HepG2 (cell line): Measurements from ENCODE around the gene UBAP2. TPM values are rescaled to one million over a fixed set of nuclear protein-coding genes. Genes with fewer than 3 reads are reported as not detected.

Experiments used
- ATAC-seq: fragments of 200-7000 bp; cut with Tn5 transposase; 3 replicates; pipeline ENCODE4 v1.9.1; 2020; ENCODE audit warnings: mild to moderate bottlenecking, moderate library complexity
- BruUV-seq: library from RNA; stranded (reverse); fragments of 400-500 nt; replicated peaks from 2 replicates; lab custom pipeline; 2021; lab: Mats Ljungman, UMichigan
- CTCF ChIA-PET: fragments of 300-600 bp; formaldehyde crosslinking; extraction: SDS; loops from one replicate; lab custom pipeline; 2021; ENCODE audit warnings: low total read pairs, inconsistent platforms, low intra/inter-chr PET ratio; lab: Yijun Ruan, JAX
- POLR2A ChIA-PET: fragments of 350-600 bp; sonication (Branson Sonifier 250); formaldehyde crosslinking; loops from one replicate; lab custom pipeline; 2020; ENCODE audit warnings: antibody characterized with exemption, inconsistent platforms; lab: Yijun Ruan, JAX
- DNase-seq: peaks from one replicate; pipeline ENCODE4 v3.0.0-alpha.2; 2015; ENCODE audit warnings: low spot score
- FAIRE-seq: peaks from 3 replicates; lab custom pipeline; 2011; peaks lifted over from hg19 to GRCh38; lab: Jason Lieb, UNC
- H2AFZ ChIP-seq: one replicate; pipeline ENCODE4 v1.6.1; 2011; ENCODE audit warnings: low read length, inconsistent platforms
- H3K27ac ChIP-seq: fragments of 300-600 bp; 3 replicates; pipeline ENCODE4 v1.8.0; 2011; ENCODE audit warnings: mixed run types, mild to moderate bottlenecking, mixed read lengths, low read length, inconsistent platforms; ENCODE audit not compliant: insufficient read depth; ENCODE audit errors: extremely low read length
- H3K27me3 ChIP-seq, 2 experiments: fragments of 200-600 bp in 1 of 2; 2 replicates in 1 of 2; 3 replicates in 1 of 2; pipeline versions ENCODE4 v1.6.0 to v1.8.0; 2011; ENCODE audit warnings: low read length in 2 of 2, mild to moderate bottlenecking in 2 of 2, moderate library complexity in 2 of 2, inconsistent platforms in 1 of 2; ENCODE audit not compliant: insufficient read depth in 2 of 2, control insufficient read depth in 1 of 2
- H3K36me3 ChIP-seq, 2 experiments: fragments of 200-600 bp in 1 of 2; replicated peaks in 1 of 2; 2 replicates in 1 of 2; 3 replicates in 1 of 2; pipeline versions ENCODE4 v1.5.1 to v1.8.0; 2011; ENCODE audit warnings: low read length in 2 of 2, inconsistent platforms in 1 of 2; ENCODE audit not compliant: insufficient read depth in 2 of 2, control insufficient read depth in 1 of 2
- H3K4me1 ChIP-seq: 2 replicates; pipeline ENCODE4 v1.5.1; 2012; ENCODE audit warnings: low read length, inconsistent platforms; ENCODE audit not compliant: insufficient read depth
- H3K4me2 ChIP-seq: 2 replicates; pipeline ENCODE4 v1.6.0; 2011; ENCODE audit warnings: low read depth, low read length, inconsistent platforms
- H3K4me3 ChIP-seq, 3 experiments: fragments of 200-600 bp in 1 of 3; sonication (generic), shearing (Covaris generic) in 1 of 3; replicated peaks in 1 of 3; 2 replicates each; pipeline ENCODE4 v1.5.1; 2011 to 2016; ENCODE audit warnings: low read length in 3 of 3, inconsistent platforms in 2 of 3, low read depth in 2 of 3, mild to moderate bottlenecking in 2 of 3, control low read depth in 1 of 3, mixed read lengths in 1 of 3; ENCODE audit not compliant: insufficient read depth in 1 of 3
- H3K79me2 ChIP-seq: one replicate; pipeline ENCODE4 v1.6.1; 2011; ENCODE audit warnings: low read length, inconsistent platforms; ENCODE audit not compliant: insufficient read depth
- H3K9ac ChIP-seq: 2 replicates; pipeline ENCODE4 v1.6.0; 2011; ENCODE audit warnings: mild to moderate bottlenecking, low read depth, low read length, inconsistent platforms; ENCODE audit not compliant: insufficient read depth
- H3K9me3 ChIP-seq: 2 replicates; pipeline ENCODE4 v1.5.1; 2012; ENCODE audit warnings: mild to moderate bottlenecking, low read length
- H4K20me1 ChIP-seq: 2 replicates; pipeline ENCODE4 v1.6.0; 2011; ENCODE audit warnings: inconsistent platforms, mild to moderate bottlenecking, low read length, moderate library complexity; ENCODE audit not compliant: insufficient read depth
- BCL6 ChIP-seq: IDR thresholded peaks from 2 replicates; pipeline ENCODE4 v1.6.1; 2016; ENCODE audit warnings: missing genetic modification reagents, missing compliant biosample characterization
- CBFB ChIP-seq: sonication (generic); formaldehyde crosslinking; IDR thresholded peaks from 2 replicates; pipeline ENCODE4 v1.4.0; 2020; ENCODE audit warnings: missing genetic modification reagents
- FOSL1 ChIP-seq: sonication (generic); formaldehyde crosslinking; IDR thresholded peaks from 2 replicates; pipeline ENCODE4 v1.9.0; 2021; ENCODE audit warnings: missing genetic modification reagents, borderline replicate concordance
- GABPB1 ChIP-seq: IDR thresholded peaks from 2 replicates; pipeline ENCODE4 v1.6.1; 2016; ENCODE audit warnings: mild to moderate bottlenecking, missing genetic modification reagents, moderate library complexity, missing compliant biosample characterization
- HNF4A ChIP-seq: sonication (generic); formaldehyde crosslinking; IDR thresholded peaks from 2 replicates; pipeline ENCODE4 v1.4.0; 2020; ENCODE audit warnings: missing genetic modification reagents
- NFKBIZ ChIP-seq: IDR thresholded peaks from 2 replicates; pipeline ENCODE4 v1.6.1; 2018; ENCODE audit warnings: missing genetic modification reagents, missing compliant biosample characterization
- SMC3 ChIP-seq: IDR thresholded peaks from 2 replicates; pipeline ENCODE4 v1.6.1; 2011; ENCODE audit warnings: low read length, improper control_type of control experiment
- SNRNP70 ChIP-seq: fragments of 200-400 bp; formaldehyde crosslinking; IDR thresholded peaks from 2 replicates; pipeline ENCODE4 v1.6.1; 2017; ENCODE audit warnings: mild to moderate bottlenecking, low read depth, low read length, moderate library complexity
- TRIM24 ChIP-seq: sonication (generic); formaldehyde crosslinking; IDR thresholded peaks from 2 replicates; pipeline ENCODE4 v1.8.0; 2022; ENCODE audit warnings: mild to moderate bottlenecking, missing genetic modification reagents
- ZEB1 ChIP-seq: IDR thresholded peaks from 2 replicates; pipeline ENCODE4 v1.6.1; 2012; ENCODE audit warnings: mild to moderate bottlenecking, low read depth, inconsistent platforms; ENCODE audit not compliant: insufficient replicate concordance
- ZNF251 ChIP-seq: sonication (generic); formaldehyde crosslinking; IDR thresholded peaks from 2 replicates; pipeline ENCODE4 v1.9.0; 2021; ENCODE audit warnings: mild to moderate bottlenecking, missing genetic modification reagents
- ZNF564 ChIP-seq: sonication (generic); formaldehyde crosslinking; IDR thresholded peaks from 2 replicates; pipeline ENCODE4 v1.8.1; 2023; ENCODE audit warnings: mild to moderate bottlenecking, missing genetic modification reagents
- ZNF619 ChIP-seq: sonication (generic); formaldehyde crosslinking; IDR thresholded peaks from 2 replicates; pipeline ENCODE4 v1.4.0; 2020; ENCODE audit warnings: mild to moderate bottlenecking, missing genetic modification reagents
- ZNF761 ChIP-seq: sonication (generic); formaldehyde crosslinking; conservative IDR thresholded peaks from 2 replicates; pipeline ENCODE4 v1.4.0; 2020; ENCODE audit warnings: mild to moderate bottlenecking, missing genetic modification reagents
- ZNF83 ChIP-seq: sonication (generic); formaldehyde crosslinking; IDR thresholded peaks from 2 replicates; pipeline ENCODE4 v1.4.0; 2020; ENCODE audit warnings: missing genetic modification reagents, mild to moderate bottlenecking, borderline replicate concordance
- WGBS: methylation state at CpG from one replicate; pipeline ENCODE4 v1.1.6; 2017; ENCODE audit warnings: low lambda C conversion rate; 5-methylcytosine and 5-hydroxymethylcytosine counted together
- in situ Hi-C: cut with HindIII; loops from 2 replicates; pipeline ENCODE4 v1.10.0; 2017; ENCODE audit warnings: low pct_unique_long_range_greater_than_20kb; ENCODE audit not compliant: extremely low pct_ligation_motif_present
- intact Hi-C: fragments of 100-400 bp; cut with micrococcal nuclease; formaldehyde crosslinking; loops from one replicate; pipeline ENCODE4 v1.10.0; 2022; ENCODE audit not compliant: unreplicated experiment
- polyA plus RNA-seq, 8 experiments: library from polyadenylated mRNA; depleted of rRNA in 3 of 8; stranded (reverse) in 7 of 8; unstranded in 1 of 8; fragments of >200 nt; fragmentation: Illumina TruSeq in 4 of 8; extraction: Trizol in 4 of 8; gene quantifications; 2 replicates each; pipeline versions ENCODE4 v1.2.1 to v1.2.3, GENCODE V29; 2011 to 2016; ENCODE audit warnings: low read depth in 4 of 8, missing spikeins in 1 of 8, mixed read lengths in 1 of 8; ENCODE audit not compliant: insufficient read depth in 1 of 8
- total RNA-seq, 5 experiments: library from RNA; depleted of rRNA; stranded (reverse); fragments of >200 nt; fragmentation: Illumina TruSeq; extraction: Trizol; gene quantifications; 2 replicates each; pipeline ENCODE4 v1.2.3, GENCODE V29; 2016; ENCODE audit warnings: low read depth in 1 of 5
- TF ChIP-seq, protein P1 (sequence below): fragments of 450-650 bp; IDR thresholded peaks from 2 replicates; pipeline ENCODE4 v1.6.1; 2017
- TF ChIP-seq, protein P2 (sequence below): sonication (generic); formaldehyde crosslinking; IDR thresholded peaks from 2 replicates; pipeline ENCODE4 v1.4.0; 2020; ENCODE audit warnings: mild to moderate bottlenecking, missing genetic modification reagents
- TF ChIP-seq, protein P3 (sequence below): IDR thresholded peaks from 2 replicates; pipeline ENCODE4 v1.6.1; 2016; ENCODE audit warnings: low read depth, borderline replicate concordance

The UBAP2 gene
- total and polyA plus RNA-seq, 2 of the 13 experiments (the other 11 are each of a cell fraction or from before 2014, with no cell fraction given), result 19.0 to 22.0 TPM

DNA sequence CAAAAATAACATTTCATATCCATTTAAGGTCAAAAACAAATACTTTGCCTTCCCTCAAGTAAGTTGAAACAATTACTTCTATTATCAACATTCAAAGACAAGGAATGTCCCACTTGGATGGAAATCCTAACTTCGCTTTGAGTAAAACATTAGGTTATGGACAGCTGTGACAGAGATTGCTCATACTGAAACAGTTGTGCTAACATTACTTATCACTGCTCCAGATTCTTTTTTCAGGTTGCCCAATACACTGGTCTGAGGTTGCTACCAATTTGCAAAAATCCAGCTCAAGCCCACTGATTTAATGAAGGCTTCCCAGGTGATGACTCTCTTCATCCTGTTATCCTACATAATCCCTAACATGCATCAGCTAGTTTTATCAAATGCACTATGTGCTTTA, 98.3 kb downstream of the UBAP2 start (continued):
- TF ChIP-seq SNRNP70 (no peak), SMC3 (no peak), BCL6 (CRISPR knock-in tag) (no peak), FOSL1 (CRISPR knock-in tag) (no peak), HNF4A (CRISPR knock-in tag) (no peak), ZNF564 (CRISPR knock-in tag) (no peak), TRIM24 (CRISPR knock-in tag) (no peak), ZEB1 (no peak), NFKBIZ (CRISPR knock-in tag) (no peak), ZNF83 (CRISPR knock-in tag) (no peak)
- TF ChIP-seq, protein P1, sequence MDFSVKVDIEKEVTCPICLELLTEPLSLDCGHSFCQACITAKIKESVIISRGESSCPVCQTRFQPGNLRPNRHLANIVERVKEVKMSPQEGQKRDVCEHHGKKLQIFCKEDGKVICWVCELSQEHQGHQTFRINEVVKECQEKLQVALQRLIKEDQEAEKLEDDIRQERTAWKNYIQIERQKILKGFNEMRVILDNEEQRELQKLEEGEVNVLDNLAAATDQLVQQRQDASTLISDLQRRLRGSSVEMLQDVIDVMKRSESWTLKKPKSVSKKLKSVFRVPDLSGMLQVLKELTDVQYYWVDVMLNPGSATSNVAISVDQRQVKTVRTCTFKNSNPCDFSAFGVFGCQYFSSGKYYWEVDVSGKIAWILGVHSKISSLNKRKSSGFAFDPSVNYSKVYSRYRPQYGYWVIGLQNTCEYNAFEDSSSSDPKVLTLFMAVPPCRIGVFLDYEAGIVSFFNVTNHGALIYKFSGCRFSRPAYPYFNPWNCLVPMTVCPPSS, result no peak

DNA sequence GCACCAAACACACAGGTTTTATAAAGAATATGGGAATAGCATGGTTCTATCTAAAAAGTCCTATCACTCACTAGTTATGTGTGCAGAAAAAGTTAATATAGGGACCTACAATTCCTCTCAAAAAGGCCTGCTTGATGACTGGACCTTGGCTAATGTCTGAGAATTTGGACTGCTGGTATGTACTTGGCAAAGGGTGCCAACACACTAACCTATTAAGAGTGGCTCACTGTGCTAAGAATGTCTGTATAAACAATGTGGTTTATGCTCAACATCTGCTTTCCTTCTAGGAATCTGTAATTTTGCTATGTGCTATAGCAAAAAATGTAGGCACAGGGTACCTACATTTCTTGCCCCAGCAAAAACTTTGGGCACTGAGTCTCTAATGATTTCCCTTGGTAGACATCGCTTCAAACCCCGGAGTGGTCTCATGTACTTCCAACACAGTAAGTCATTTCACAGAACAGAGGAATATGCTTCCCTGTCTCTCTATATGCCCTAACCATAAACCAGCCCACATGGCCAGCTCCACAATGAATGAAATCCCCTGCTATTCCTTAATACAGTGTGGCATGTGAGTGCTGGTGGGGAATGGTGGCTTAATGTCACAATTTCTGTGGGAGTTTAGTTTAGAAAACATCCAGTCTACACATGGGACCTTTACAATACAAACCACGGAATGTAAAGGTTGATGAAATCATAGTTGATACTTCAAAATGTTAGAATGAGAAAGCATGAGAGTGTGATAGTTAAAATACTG, 101.7 kb downstream of the UBAP2 start:
- DNase-seq, result no peak
- Histone ChIP-seq H3K4me2 (no peak overlapping the region), H3K4me3 (no peak overlapping the region), H3K27ac (no peak overlapping the region), H3K4me1 (peaks cover 20% of the 10 kb centered on the region), H2AFZ (no peak overlapping the region), H3K36me3 (peaks cover 18 to 55% of the 10 kb centered on the region in 2 experiments), H3K79me2 (no peaks in the 10 kb centered on the region), H3K9ac (no peak overlapping the region), H3K9me3 (no peaks in the 10 kb centered on the region), H3K27me3 (no peaks in the 10 kb centered on the region), H4K20me1 (no peaks in the 10 kb centered on the region)
- FAIRE-seq, result no peak
- no TSS peak for BruUV-seq
- POLR2A ChIA-PET, result no interaction called here
- WGBS, result 97% methylated on average over 3 of the region's 3 CpGs
- CTCF ChIA-PET, result no interaction called here
- ATAC-seq, result no peak
- in situ Hi-C loops, result no loop called here
- intact Hi-C loops, result loop anchor here (10.0 kb wide), 1 partner anchor 68 kb away; no protein-coding TSS in a partner anchor
- TF ChIP-seq, protein P2, sequence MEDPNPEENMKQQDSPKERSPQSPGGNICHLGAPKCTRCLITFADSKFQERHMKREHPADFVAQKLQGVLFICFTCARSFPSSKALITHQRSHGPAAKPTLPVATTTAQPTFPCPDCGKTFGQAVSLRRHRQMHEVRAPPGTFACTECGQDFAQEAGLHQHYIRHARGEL (CRISPR knock-in tag), result no peak
- TF ChIP-seq CBFB (CRISPR knock-in tag) (no peak), ZNF761 (CRISPR knock-in tag) (no peak), ZNF251 (CRISPR knock-in tag) (no peak), GABPB1 (CRISPR knock-in tag) (no peak), ZNF619 (CRISPR knock-in tag) (no peak)
- TF ChIP-seq, protein P3, sequence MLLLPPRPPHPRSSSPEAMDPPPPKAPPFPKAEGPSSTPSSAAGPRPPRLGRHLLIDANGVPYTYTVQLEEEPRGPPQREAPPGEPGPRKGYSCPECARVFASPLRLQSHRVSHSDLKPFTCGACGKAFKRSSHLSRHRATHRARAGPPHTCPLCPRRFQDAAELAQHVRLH (CRISPR knock-in tag), result no peak
